HEK293 (cell line): ENCODE measurements around the gene CITED4.

Source experiments
- CTCF ChIA-PET: fragments of 350-600 bp; formaldehyde crosslinking; extraction: SDS; loops from one replicate; lab custom pipeline; 2021; ENCODE audit warnings: antibody characterized with exemption; lab: Yijun Ruan, JAX
- POLR2A ChIA-PET: fragments of 300-600 bp; formaldehyde crosslinking; extraction: SDS; loops from one replicate; lab custom pipeline; 2020; ENCODE audit warnings: antibody characterized with exemption, inconsistent platforms; lab: Yijun Ruan, JAX
- H3K27ac ChIP-seq: fragments of 200-500 bp; sonication (Bioruptor generic); 2 replicates; pipeline ENCODE4 v1.5.1; 2014; ENCODE audit warnings: low read depth, low read length, control low read depth, inconsistent platforms; ENCODE audit errors: extremely low read depth
- H3K36me3 ChIP-seq, 2 experiments: fragments of 200-500 bp in 1 of 2; sonication (Bioruptor generic) in 1 of 2; 1 replicate in 1 of 2; 2 replicates in 1 of 2; pipeline ENCODE4 v1.5.1; 2014 to 2017; ENCODE audit warnings: inconsistent platforms in 2 of 2, low read length in 2 of 2; ENCODE audit not compliant: control insufficient read depth in 2 of 2, insufficient read depth in 1 of 2
- H3K4me1 ChIP-seq: fragments of 200-500 bp; sonication (Bioruptor generic); 2 replicates; pipeline ENCODE4 v1.5.1; 2014; ENCODE audit warnings: mild to moderate bottlenecking, low read length, inconsistent platforms; ENCODE audit not compliant: control insufficient read depth, insufficient read depth
- H3K4me3 ChIP-seq: 2 replicates; pipeline ENCODE4 v1.5.1; 2011; ENCODE audit warnings: low read depth, mild to moderate bottlenecking, control low read depth, low read length, moderate library complexity
- H3K9me3 ChIP-seq: fragments of 200-500 bp; sonication (Bioruptor generic); 2 replicates; pipeline ENCODE4 v1.5.1; 2014; ENCODE audit warnings: low read depth, low read length, inconsistent platforms; ENCODE audit not compliant: control insufficient read depth, insufficient read depth
- KLF17 ChIP-seq: fragments of 450-650 bp; formaldehyde crosslinking; IDR thresholded peaks from 2 replicates; pipeline ENCODE4 v1.5.1; 2016; ENCODE audit warnings: missing biosample characterization, missing genetic modification characterization
- MEIS1 ChIP-seq: sonication (generic); formaldehyde crosslinking; IDR thresholded peaks from 2 replicates; pipeline ENCODE4 v1.8.1; 2022; ENCODE audit warnings: missing genetic modification reagents, mild to moderate bottlenecking, borderline replicate concordance
- PRDM1 ChIP-seq: fragments of 450-650 bp; formaldehyde crosslinking; IDR thresholded peaks from 2 replicates; pipeline ENCODE4; 2016; ENCODE audit warnings: missing biosample characterization, missing genetic modification characterization
- TCF7L2 ChIP-seq: IDR thresholded peaks from 2 replicates; pipeline ENCODE4 v1.6.1; 2011; ENCODE audit warnings: low read depth, mild to moderate bottlenecking, inconsistent platforms, low read length, moderate library complexity, borderline replicate concordance
- ZNF214 ChIP-seq: fragments of 450-650 bp; formaldehyde crosslinking; IDR thresholded peaks from 2 replicates; pipeline ENCODE4 v1.5.1; 2017; ENCODE audit warnings: missing biosample characterization, mild to moderate bottlenecking, missing genetic modification characterization, borderline replicate concordance
- ZNF354C ChIP-seq: fragments of 450-650 bp; formaldehyde crosslinking; IDR thresholded peaks from 2 replicates; pipeline ENCODE4 v1.5.1; 2016; ENCODE audit warnings: missing biosample characterization, missing genetic modification characterization, low read depth, borderline replicate concordance
- ZNF366 ChIP-seq: fragments of 450-650 bp; formaldehyde crosslinking; conservative IDR thresholded peaks from 2 replicates; pipeline ENCODE4 v1.5.1; 2016; ENCODE audit warnings: missing biosample characterization, missing genetic modification characterization
- ZNF394 ChIP-seq: fragments of 450-650 bp; formaldehyde crosslinking; IDR thresholded peaks from 2 replicates; pipeline ENCODE4 v1.5.1; 2016; ENCODE audit warnings: missing biosample characterization, missing genetic modification characterization, mild to moderate bottlenecking, moderate library complexity, borderline replicate concordance
- ZNF548 ChIP-seq: fragments of 450-650 bp; formaldehyde crosslinking; IDR thresholded peaks from 2 replicates; pipeline ENCODE4 v1.5.1; 2016; ENCODE audit warnings: missing biosample characterization, missing genetic modification characterization
- ZNF677 ChIP-seq: fragments of 450-650 bp; IDR thresholded peaks from 2 replicates; pipeline ENCODE4 v1.5.0; 2018; ENCODE audit warnings: missing biosample characterization, mild to moderate bottlenecking, missing genetic modification characterization, moderate library complexity
- ZNF747 ChIP-seq: fragments of 450-650 bp; formaldehyde crosslinking; IDR thresholded peaks from 2 replicates; pipeline ENCODE4 v1.5.1; 2016; ENCODE audit warnings: missing biosample characterization, missing genetic modification characterization
- ZNF76 ChIP-seq: fragments of 450-650 bp; formaldehyde crosslinking; IDR thresholded peaks from 2 replicates; pipeline ENCODE4; 2016; ENCODE audit warnings: low read depth, missing biosample characterization, missing genetic modification characterization, borderline replicate concordance
- ZSCAN18 ChIP-seq: fragments of 450-650 bp; formaldehyde crosslinking; IDR thresholded peaks from 2 replicates; pipeline ENCODE4 v1.5.1; 2016; ENCODE audit warnings: missing biosample characterization, missing genetic modification characterization
- ZSCAN5A ChIP-seq: fragments of 450-650 bp; formaldehyde crosslinking; IDR thresholded peaks from 2 replicates; pipeline ENCODE4 v1.5.1; 2016; ENCODE audit warnings: missing biosample characterization, missing genetic modification characterization
- TF ChIP-seq, protein P1 (sequence below): fragments of 450-650 bp; formaldehyde crosslinking; IDR thresholded peaks from 2 replicates; pipeline ENCODE4 v1.5.1; 2017; ENCODE audit warnings: missing biosample characterization, missing genetic modification characterization
- TF ChIP-seq, protein P2 (sequence below): fragments of 450-650 bp; formaldehyde crosslinking; IDR thresholded peaks from 2 replicates; pipeline ENCODE4 v1.5.1; 2016; ENCODE audit warnings: missing biosample characterization, missing genetic modification characterization

The CITED4 gene

DNA sequence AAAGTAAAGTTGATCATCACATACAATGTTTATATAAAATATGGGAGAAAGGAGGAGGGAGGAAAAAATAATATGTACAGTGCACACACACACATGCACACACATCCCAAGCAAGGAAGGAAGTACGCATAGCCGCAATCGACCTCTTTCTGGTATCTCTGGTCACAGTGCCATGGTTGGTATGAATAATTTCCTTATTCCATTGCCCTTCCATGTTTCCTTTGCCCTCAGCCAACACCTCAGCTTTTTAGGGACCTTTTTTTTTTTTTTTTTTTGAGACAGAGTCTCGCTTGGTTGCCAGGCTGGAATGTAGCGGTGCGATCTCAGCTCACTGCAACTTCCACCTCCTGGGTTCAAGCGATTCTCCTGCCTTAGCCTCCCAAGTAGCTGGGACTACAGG, 20.6 kb downstream of the CITED4 start:
- no peaks in the 10 kb centered on the region for H3K4me1 ChIP-seq
- H3K27ac ChIP-seq, result no peak overlapping the region
- ChIA-PET CTCF (interaction anchor here (1.4 kb wide), 1 partner anchor 309 kb away, joined by 5 read pairs; no protein-coding TSS in a partner anchor), POLR2A (no interaction called here)
- TF ChIP-seq, protein P1, sequence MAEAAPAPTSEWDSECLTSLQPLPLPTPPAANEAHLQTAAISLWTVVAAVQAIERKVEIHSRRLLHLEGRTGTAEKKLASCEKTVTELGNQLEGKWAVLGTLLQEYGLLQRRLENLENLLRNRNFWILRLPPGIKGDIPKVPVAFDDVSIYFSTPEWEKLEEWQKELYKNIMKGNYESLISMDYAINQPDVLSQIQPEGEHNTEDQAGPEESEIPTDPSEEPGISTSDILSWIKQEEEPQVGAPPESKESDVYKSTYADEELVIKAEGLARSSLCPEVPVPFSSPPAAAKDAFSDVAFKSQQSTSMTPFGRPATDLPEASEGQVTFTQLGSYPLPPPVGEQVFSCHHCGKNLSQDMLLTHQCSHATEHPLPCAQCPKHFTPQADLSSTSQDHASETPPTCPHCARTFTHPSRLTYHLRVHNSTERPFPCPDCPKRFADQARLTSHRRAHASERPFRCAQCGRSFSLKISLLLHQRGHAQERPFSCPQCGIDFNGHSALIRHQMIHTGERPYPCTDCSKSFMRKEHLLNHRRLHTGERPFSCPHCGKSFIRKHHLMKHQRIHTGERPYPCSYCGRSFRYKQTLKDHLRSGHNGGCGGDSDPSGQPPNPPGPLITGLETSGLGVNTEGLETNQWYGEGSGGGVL (tag by site-specific recombination), result no peak
- TF ChIP-seq PRDM1 (tag by site-specific recombination) (no peak), ZNF677 (no peak), ZNF214 (tag by site-specific recombination) (no peak), ZNF354C (tag by site-specific recombination) (no peak), TCF7L2 (no peak)
- TF ChIP-seq, protein P2, sequence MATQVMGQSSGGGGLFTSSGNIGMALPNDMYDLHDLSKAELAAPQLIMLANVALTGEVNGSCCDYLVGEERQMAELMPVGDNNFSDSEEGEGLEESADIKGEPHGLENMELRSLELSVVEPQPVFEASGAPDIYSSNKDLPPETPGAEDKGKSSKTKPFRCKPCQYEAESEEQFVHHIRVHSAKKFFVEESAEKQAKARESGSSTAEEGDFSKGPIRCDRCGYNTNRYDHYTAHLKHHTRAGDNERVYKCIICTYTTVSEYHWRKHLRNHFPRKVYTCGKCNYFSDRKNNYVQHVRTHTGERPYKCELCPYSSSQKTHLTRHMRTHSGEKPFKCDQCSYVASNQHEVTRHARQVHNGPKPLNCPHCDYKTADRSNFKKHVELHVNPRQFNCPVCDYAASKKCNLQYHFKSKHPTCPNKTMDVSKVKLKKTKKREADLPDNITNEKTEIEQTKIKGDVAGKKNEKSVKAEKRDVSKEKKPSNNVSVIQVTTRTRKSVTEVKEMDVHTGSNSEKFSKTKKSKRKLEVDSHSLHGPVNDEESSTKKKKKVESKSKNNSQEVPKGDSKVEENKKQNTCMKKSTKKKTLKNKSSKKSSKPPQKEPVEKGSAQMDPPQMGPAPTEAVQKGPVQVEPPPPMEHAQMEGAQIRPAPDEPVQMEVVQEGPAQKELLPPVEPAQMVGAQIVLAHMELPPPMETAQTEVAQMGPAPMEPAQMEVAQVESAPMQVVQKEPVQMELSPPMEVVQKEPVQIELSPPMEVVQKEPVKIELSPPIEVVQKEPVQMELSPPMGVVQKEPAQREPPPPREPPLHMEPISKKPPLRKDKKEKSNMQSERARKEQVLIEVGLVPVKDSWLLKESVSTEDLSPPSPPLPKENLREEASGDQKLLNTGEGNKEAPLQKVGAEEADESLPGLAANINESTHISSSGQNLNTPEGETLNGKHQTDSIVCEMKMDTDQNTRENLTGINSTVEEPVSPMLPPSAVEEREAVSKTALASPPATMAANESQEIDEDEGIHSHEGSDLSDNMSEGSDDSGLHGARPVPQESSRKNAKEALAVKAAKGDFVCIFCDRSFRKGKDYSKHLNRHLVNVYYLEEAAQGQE (tag by site-specific recombination), result no peak
- no peaks in the 10 kb centered on the region for H3K36me3 ChIP-seq
- no peaks in the 10 kb centered on the region for H3K9me3 ChIP-seq
- no peak overlapping the region for H3K4me3 ChIP-seq

DNA sequence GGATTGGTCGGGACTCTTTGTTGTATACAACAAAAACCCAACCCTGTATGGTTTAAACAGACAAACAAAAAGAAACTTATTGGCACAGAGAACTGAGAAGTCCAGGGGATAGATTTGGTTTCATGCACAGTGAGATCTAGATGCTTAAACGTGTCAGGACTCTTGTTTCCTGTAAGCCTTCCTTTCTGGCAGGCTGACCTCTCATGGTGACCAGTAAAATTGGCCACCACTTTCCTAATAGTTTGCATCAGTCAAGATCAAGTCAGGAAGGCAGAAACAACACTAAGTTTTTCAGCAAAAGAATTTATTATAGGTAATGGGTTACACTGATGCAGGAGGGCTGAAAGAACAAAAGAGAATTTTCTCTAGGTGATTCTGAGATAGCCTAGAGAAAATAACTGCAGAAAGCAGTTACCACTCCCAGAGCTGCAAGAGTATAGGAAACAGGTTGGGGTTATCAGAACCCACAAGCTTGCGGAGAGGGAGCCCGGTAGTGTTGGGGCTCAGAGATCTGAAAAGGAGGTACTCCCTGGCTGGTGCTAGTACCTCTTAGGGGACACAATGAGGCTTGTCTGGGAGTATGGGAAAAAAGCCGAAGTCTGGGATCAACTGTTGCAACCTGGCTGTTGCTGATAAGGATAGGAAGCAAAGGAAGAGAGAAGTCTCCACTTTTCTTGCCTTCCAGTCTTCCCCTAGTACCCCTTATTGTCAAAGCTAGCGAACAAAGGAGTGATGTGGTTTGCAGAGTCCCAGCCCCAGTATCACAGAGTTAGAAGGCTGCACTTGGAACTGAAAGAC, 21.4 kb downstream of the CITED4 start:
- ChIA-PET POLR2A (no interaction called here), CTCF (interaction anchor here (1.4 kb wide), 1 partner anchor 308 kb away, joined by 5 read pairs; no protein-coding TSS in a partner anchor)
- no peaks in the 10 kb centered on the region for H3K4me1 ChIP-seq

GRCh38 chr1:40839943-40840335, 22.2 kb downstream of the CITED4 start:
- Histone ChIP-seq H3K9me3 (no peaks in the 10 kb centered on the region), H3K36me3 (no peaks in the 10 kb centered on the region), H3K4me1 (no peaks in the 10 kb centered on the region), H3K27ac (no peak overlapping the region), H3K4me3 (no peak overlapping the region)
- CTCF ChIA-PET, result interaction anchor here (0.7 kb wide), 1 partner anchor 126 kb away, joined by 3 read pairs; no protein-coding TSS in a partner anchor
- POLR2A ChIA-PET, result no interaction called here
- no peak for TF ChIP-seq ZNF548 (tag by site-specific recombination)
- TF ChIP-seq ZSCAN5A (tag by site-specific recombination), result no peak
- no peak for TF ChIP-seq ZNF747 (tag by site-specific recombination)
- TF ChIP-seq MEIS1 (CRISPR knock-in tag), result no peak
- no peak for TF ChIP-seq ZNF76
- TF ChIP-seq ZNF366 (tag by site-specific recombination), result no peak
- no peak for TF ChIP-seq KLF17
- no peak for TF ChIP-seq ZNF394 (tag by site-specific recombination)

More for the DNA sequence above, 21.4 kb downstream of the CITED4 start:
- Histone ChIP-seq H3K4me3 (no peak overlapping the region), H3K36me3 (no peaks in the 10 kb centered on the region), H3K27ac (no peak overlapping the region), H3K9me3 (no peaks in the 10 kb centered on the region)
- no peak for TF ChIP-seq ZSCAN18 (tag by site-specific recombination)
- TF ChIP-seq ZNF747 (tag by site-specific recombination), result no peak
